GM19238 (cell line): ENCODE data around the gene ACBD3.
A peak's percentile ranks its signal among the peaks of the same experiment; 100 is the strongest.

ENCODE experiments used
- DNase-seq: peaks from one replicate; pipeline ENCODE4 v3.0.0; 2011; ENCODE audit warnings: low spot score; ENCODE audit not compliant: insufficient read length

The ACBD3 gene

GRCh38 chr1:226111883-226112261, 74.7 kb downstream of the ACBD3 start:
- no peak for DNase-seq

DNA sequence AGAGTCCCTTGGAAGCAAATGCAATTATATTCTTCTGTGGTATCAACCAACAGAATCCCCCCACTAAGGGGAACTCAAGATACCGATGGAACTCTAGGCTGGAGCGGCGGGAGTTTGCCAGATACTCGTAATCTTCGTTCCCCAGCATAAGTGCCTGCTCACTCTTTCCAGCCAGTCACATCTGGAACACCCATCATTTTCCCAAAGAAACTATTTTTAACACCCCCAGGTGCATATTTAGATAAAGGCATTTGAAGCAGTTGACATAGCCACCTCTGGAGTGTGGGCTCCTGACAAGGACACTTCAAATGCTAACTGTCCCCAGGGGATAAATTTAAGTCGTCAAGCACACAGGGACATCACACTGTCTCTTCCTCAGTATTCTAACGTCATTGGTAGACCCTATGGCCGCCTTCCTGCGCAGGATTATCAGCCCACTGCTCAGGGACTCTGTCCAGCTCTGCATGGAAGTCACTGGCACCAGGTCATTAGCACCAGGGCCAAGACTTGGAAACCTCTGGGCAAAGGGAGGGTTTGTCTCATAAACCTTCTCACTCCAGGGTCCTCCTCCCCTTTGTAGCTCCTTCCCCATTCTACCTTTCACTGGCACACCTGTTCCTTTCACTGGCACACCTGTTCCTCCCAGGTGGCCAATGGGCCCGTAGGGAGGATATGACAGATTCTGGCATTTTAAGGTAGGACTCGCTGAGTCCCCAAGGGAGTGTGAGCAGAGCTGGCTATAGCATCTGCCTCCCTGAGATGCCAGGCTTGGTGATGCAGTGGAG, 75.3 kb downstream of the ACBD3 start:
- no peak for DNase-seq

DNA sequence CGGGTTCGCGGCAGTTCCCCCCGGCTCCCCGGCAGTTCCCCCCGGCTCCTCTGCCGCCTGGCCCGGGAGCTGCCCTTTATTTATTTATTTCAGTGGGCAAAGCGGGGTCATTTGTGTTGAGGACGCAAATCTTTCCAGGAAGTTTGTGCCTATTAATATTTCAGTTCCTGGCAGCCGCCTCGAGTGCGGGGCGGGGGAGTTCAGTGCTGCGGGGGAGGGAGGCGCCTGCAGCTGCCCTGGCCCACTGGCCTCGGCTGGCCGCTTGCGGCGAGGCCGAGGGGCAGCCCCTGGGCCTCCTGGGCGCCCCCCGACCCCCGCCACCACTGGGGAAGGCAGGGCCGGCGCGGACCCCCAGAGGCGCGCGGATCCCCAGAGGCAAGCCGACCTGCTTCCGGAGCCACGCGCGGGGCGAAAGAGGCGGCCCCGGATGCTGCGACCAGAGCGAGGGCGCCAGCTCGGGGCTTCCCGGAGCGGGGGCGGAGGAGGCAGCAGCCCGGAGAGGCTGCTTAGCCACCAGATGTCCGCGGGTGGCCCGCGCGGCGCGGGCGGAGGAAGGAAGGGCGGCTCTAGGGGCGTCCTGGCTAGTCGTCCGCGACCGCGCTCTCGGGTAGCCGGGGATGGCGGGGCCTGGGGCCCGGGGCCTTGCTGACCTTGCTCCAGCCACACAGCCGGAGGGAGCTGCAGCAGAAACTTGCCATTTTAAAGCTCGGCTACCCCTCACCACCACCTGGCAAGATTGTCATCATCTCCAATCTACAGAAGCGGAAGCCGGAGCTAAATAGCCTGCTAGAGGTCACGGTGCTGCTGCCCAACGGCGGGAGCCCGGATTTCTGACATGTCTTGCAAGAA, 76.1 kb downstream of the ACBD3 start:
- DNase-seq: peak; percentile 98

- peak; percentile 99 for DNase-seq
Measured at GRCh38 chr1:226109829-226110248, 76.7 kb downstream of the ACBD3 start.

- no peak for DNase-seq
Measured at GRCh38 chr1:226108935-226109828, 77.4 kb downstream of the ACBD3 start.

GRCh38 chr1:226107471-226108460, 78.8 kb downstream of the ACBD3 start:
- DNase-seq: no peak

DNA sequence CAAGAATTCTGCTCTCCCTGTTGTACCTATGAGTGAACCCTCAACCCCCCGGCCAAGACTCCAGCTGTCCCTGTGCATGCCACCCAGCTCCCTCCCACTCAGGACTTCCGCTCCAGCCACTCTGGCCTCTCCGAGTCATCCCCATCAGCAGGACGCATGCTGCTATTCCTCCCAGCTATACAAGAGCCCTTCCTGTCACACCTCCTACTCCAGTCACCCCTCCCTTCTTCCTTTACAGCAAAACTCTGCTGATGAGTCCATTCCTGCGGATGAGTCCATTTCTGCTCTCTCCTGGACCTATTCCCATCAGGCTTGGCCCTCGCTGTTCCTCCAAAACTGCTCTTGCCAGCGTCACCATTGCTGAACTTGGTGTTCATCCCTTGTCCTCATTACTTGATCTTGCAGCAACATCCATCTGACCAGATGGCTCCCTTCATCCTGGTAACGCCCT, 81.8 kb downstream of the ACBD3 start:
- DNase-seq: no peak

DNA sequence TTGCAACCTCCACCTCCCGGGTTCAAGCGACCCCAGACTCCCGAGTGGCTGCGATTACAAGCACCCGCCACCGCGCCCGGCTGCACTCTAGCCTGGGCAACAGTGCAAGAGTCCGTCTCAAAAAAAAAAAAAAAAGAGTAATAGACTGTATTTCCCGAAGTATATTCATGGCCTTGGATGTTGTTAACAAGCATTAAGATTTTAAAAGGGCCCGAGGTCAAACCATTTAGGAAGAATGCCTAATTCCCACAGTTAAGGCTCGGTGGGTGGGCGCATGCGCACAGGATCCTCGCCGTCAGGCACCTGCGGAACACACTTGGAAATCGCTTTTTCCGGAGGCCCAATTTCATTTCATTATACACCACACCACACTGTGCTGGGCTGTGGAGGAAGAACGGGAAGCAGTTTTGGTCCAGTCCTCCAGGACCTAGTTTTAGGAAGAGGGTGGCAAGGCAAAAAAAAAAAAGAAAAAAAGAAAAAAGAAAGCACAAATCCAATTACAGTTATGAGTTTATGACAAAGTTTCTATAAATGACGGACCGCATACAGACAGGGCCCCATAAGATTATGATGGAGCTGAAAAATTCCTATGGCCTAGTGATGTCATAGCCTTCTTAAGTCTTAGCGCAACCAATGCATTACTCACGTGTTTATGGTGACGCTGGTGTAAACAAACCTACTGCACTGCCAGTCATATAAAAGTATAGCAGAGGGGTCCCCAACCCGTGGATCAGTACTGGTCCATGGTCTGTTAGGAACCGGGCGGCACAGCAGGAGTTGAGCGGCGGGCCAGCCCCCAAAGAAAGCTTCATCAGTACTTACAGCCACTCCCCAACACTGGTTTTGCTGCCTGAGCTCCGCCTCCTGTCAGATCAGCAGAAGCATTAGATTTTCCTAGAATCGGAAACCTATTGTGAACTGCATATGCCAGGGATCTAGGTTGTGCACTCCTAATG, 85.8 kb downstream of the ACBD3 start:
- DNase-seq: peak; percentile 53

- no peak for DNase-seq
Measured at GRCh38 chr1:226098870-226099835, 87.4 kb downstream of the ACBD3 start.

DNA sequence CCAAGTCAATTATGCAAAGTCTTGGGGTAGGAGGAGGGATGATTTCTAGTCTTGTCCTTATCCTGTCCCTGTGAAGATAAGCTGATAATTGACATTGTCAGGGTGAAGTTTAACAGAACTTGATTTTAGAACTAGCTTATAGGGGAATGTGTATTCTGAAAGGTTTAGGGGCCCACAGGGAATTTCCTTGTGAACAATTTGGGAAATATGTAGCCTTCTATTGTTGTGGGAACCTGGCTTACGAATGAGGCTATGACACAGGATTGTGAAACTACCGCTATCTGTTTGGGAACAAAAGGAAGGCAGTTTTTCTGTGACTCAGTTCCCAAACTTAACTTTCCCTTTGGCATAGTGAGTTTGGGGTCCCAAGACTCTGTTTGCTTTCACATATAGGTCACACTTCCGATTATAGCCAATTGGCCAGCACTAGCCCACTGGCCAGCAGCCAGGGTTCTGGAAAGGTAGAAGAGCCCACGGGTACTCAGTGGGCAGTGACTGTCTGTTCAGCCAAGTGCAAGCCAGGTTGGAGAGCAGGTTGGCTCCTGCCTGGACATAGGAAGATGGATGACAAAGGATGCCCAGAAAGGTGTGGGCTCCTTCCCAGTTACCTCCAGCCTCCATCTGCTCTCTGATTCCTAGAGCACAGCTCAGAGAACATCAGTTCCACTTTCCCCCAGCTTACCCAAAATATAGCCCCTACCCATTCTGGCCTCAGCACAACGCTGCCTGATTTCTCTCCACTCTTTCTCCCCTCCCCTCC, 88.5 kb downstream of the ACBD3 start:
- no peak for DNase-seq

DNA sequence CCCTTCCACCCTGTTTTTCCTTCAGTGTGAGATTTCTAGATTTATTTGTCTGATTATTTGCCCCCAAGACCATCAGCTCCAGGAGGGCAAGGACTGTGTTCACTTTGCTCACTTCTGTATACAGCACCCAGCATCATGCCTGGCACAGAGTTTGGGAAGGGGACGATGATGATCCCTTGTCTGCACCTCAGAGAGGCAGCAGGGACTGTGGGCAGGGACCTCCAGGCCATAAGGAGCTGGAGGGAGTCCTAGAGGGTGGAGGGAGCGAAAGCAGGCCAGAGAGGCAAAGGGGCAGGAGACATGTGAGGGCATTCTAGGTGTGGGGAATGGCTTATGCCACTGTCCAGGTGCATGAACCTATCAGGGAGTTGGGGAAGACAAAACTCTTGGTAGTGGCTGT, 91.3 kb downstream of the ACBD3 start:
- no peak for DNase-seq
